A549 (cell line): ENCODE results near the gene DOCK6. TPM values are rescaled to one million over a fixed set of nuclear protein-coding genes. Genes with fewer than 3 reads are reported as not detected.

Experiments
- ATAC-seq, 2 experiments: fragments of 200-7000 bp in 1 of 2; fragments of >200 bp in 1 of 2; cut with Nextera tagmentation in 1 of 2; cut with Tn5 transposase in 1 of 2; 3 replicates each; pipeline versions ENCODE4 v1.8.0 to v1.9.1; 2018 to 2020; ENCODE audit warnings: mild to moderate bottlenecking in 1 of 2, moderate library complexity in 1 of 2
- CTCF ChIA-PET: fragments of 300-600 bp; sonication (Branson Sonifier 250); formaldehyde crosslinking; extraction: SDS; loops from one replicate; lab custom pipeline; 2021; ENCODE audit warnings: antibody characterized with exemption, inconsistent platforms; lab: Yijun Ruan, JAX
- POLR2A ChIA-PET: fragments of 350-600 bp; formaldehyde crosslinking; extraction: SDS; loops from one replicate; lab custom pipeline; 2021; ENCODE audit warnings: antibody characterized with exemption, inconsistent platforms; lab: Yijun Ruan, JAX
- DNase-seq, 2 experiments: peaks; one replicate each; pipeline versions ENCODE4 v3.0.0 to v3.0.0-alpha.2; 2011 to 2016; ENCODE audit warnings: low read depth in 1 of 2, low spot score in 1 of 2
- FAIRE-seq: peaks from 2 replicates; lab custom pipeline; 2011; peaks lifted over from hg19 to GRCh38; lab: Jason Lieb, UNC
- H3K27ac ChIP-seq, 2 experiments: fragments of >200 bp; sonication (Bioruptor Twin); formaldehyde crosslinking; 3 replicates each; pipeline ENCODE4 v1.5.1; 2016 to 2017
- H3K4me1 ChIP-seq: fragments of >200 bp; sonication (Bioruptor Twin); formaldehyde crosslinking; 3 replicates; pipeline ENCODE4 v1.6.1; 2016
- H3K4me2 ChIP-seq: fragments of >200 bp; sonication (Bioruptor Twin); formaldehyde crosslinking; 3 replicates; pipeline ENCODE4 v1.6.1; 2016
- H3K4me3 ChIP-seq: fragments of >200 bp; sonication (Bioruptor Twin); formaldehyde crosslinking; 3 replicates; pipeline ENCODE4 v1.5.1; 2016
- H3K9me3 ChIP-seq: fragments of >200 bp; sonication (Bioruptor Twin); formaldehyde crosslinking; 3 replicates; pipeline ENCODE4 v1.6.1; 2016
- CBX8 ChIP-seq: fragments of 200-600 bp; sonication (generic); IDR thresholded peaks from 2 replicates; pipeline ENCODE4 v1.6.1; 2016
- CEBPB ChIP-seq, 2 experiments: fragments of >200 bp in 1 of 2; sonication (Bioruptor Twin) in 1 of 2; formaldehyde crosslinking in 1 of 2; IDR thresholded peaks; 2 replicates each; pipeline ENCODE4 v1.6.1; 2012 to 2016
- CHD2 ChIP-seq: fragments of 150-350 bp; IDR thresholded peaks from 2 replicates; pipeline ENCODE4 v1.6.1; 2014; ENCODE audit warnings: low read length; ENCODE audit not compliant: partially characterized antibody
- CTCF ChIP-seq: fragments of >200 bp; sonication (Bioruptor Twin); formaldehyde crosslinking; IDR thresholded peaks from 3 replicates; pipeline ENCODE4 v1.5.1; 2016
- E2F6 ChIP-seq: IDR thresholded peaks from 2 replicates; pipeline ENCODE4 v1.6.1; 2012; ENCODE audit warnings: low read depth, borderline replicate concordance
- EP300 ChIP-seq, 2 experiments: fragments of >200 bp; sonication (Bioruptor Twin); formaldehyde crosslinking; IDR thresholded peaks; 2 replicates in 1 of 2; 3 replicates in 1 of 2; pipeline ENCODE4 v1.6.1; 2016 to 2017
- ESRRA ChIP-seq: fragments of 150-350 bp; IDR thresholded peaks from 2 replicates; pipeline ENCODE4 v1.6.1; 2014; ENCODE audit warnings: mild to moderate bottlenecking, low read length, borderline replicate concordance
- FOSL2 ChIP-seq, 2 experiments: fragments of 450-650 bp in 1 of 2; fragments of >200 bp in 1 of 2; sonication (Bioruptor Twin) in 1 of 2; formaldehyde crosslinking; IDR thresholded peaks; 2 replicates each; pipeline versions ENCODE4 v1.5.0 to v1.6.1; 2016 to 2020; ENCODE audit warnings: mild to moderate bottlenecking in 1 of 2, moderate library complexity in 1 of 2
- HOXB5 ChIP-seq: fragments of 250-450 bp; sonication (Bioruptor Pico); IDR thresholded peaks from 2 replicates; pipeline ENCODE4 v1.5.0; 2020; ENCODE audit warnings: mild to moderate bottlenecking, moderate library complexity
- JUN ChIP-seq, 2 experiments: fragments of >200 bp; sonication (Bioruptor Twin); formaldehyde crosslinking; IDR thresholded peaks; 2 replicates in 1 of 2; 3 replicates in 1 of 2; pipeline ENCODE4 v1.6.1; 2016 to 2017
- JUNB ChIP-seq: fragments of >200 bp; sonication (Bioruptor Twin); formaldehyde crosslinking; IDR thresholded peaks from 2 replicates; pipeline ENCODE4 v1.6.1; 2016
- MAFK ChIP-seq: fragments of 450-650 bp; IDR thresholded peaks from 2 replicates; pipeline ENCODE4 v1.6.1; 2014; ENCODE audit not compliant: partially characterized antibody
- NPAS2 ChIP-seq: fragments of 250-450 bp; sonication (Bioruptor Pico); IDR thresholded peaks from 2 replicates; pipeline ENCODE4 v1.8.0; 2022; ENCODE audit warnings: mild to moderate bottlenecking, moderate library complexity, borderline replicate concordance
- REST ChIP-seq: fragments of 200-600 bp; sonication (generic); IDR thresholded peaks from 2 replicates; pipeline ENCODE4 v1.6.1; 2016; ENCODE audit warnings: antibody characterized with exemption, mild to moderate bottlenecking, moderate library complexity
- RNF2 ChIP-seq: fragments of 200-600 bp; sonication (generic); IDR thresholded peaks from 2 replicates; pipeline ENCODE4 v1.6.1; 2016; ENCODE audit warnings: low read depth, mild to moderate bottlenecking, antibody characterized with exemption, moderate library complexity, borderline replicate concordance
- TFCP2L1 ChIP-seq: fragments of 250-450 bp; sonication (Bioruptor Pico); IDR thresholded peaks from 2 replicates; pipeline ENCODE4 v1.5.0; 2021; ENCODE audit warnings: mild to moderate bottlenecking
- TP53 ChIP-seq: fragments of 250-450 bp; sonication (Bioruptor Pico); IDR thresholded peaks from 2 replicates; pipeline ENCODE4 v1.5.0; 2021; ENCODE audit warnings: mild to moderate bottlenecking, moderate library complexity
- ZFP36 ChIP-seq: fragments of 450-650 bp; IDR thresholded peaks from 2 replicates; pipeline ENCODE4 v1.6.1; 2014; ENCODE audit warnings: borderline replicate concordance; ENCODE audit not compliant: partially characterized antibody
- WGBS: methylation state at CpG from one replicate; pipeline ENCODE4 v1.1.6; 2017; ENCODE audit errors: missing lambda C conversion rate; 5-methylcytosine and 5-hydroxymethylcytosine counted together
- polyA plus RNA-seq, 4 experiments: library from polyadenylated mRNA; depleted of rRNA in 3 of 4; stranded (reverse); fragments of >200 nt; fragmentation: RNase III in 1 of 4; extraction: RNeasy Plus Mini Kit Qiagen cat#74134 plus additional on column Dnase treatment in 1 of 4; gene quantifications; 2 replicates in 3 of 4; 3 replicates in 1 of 4; pipeline ENCODE4 v1.2.3, GENCODE V29; 2011 to 2017

DOCK6 gene
- polyA plus RNA-seq, 2 of the 4 experiments (the other 2 are of a cell fraction), result 7.6 to 8.0 TPM

GRCh38 chr19:11261431-11261970, 823 bp downstream of the DOCK6 start:
- TF ChIP-seq EP300 (IDR thresholded peaks at IDR 0.05) (no peak), NPAS2 (CRISPR knock-in tag) (no peak), ZFP36 (no peak), ESRRA (no peak), CEBPB (IDR thresholded peaks at IDR 0.05) (no peak), CTCF (no peak), JUNB (no peak), FOSL2 (IDR thresholded peaks at IDR 0.05) (no peak), FOSL2 (CRISPR knock-in tag; IDR thresholded peaks at IDR 0.05) (no peak), JUN (IDR thresholded peaks at IDR 0.05) (no peak), CBX8 (no peak), TP53 (no peak), TFCP2L1 (CRISPR knock-in tag) (no peak), E2F6 (no peak), RNF2 (no peak)
- peak overlapping the region; percentile 94 to 97 for H3K27ac ChIP-seq
- CTCF ChIA-PET, result no interaction called here

GRCh38 chr19:11260996-11261395, 1.3 kb downstream of the DOCK6 start:
- CTCF ChIA-PET, result no interaction called here

More at GRCh38 chr19:11261431-11261970, 823 bp downstream of the DOCK6 start:
- DNase-seq, result no peak
- H3K4me2 ChIP-seq, result peak overlapping the region; percentile 91
- POLR2A ChIA-PET, result no interaction called here
- no peaks in the 10 kb centered on the region for H3K9me3 ChIP-seq
- ATAC-seq, result no peak
- H3K4me1 ChIP-seq, result peaks cover 31% of the 10 kb centered on the region
- H3K4me3 ChIP-seq, result peak overlapping the region; percentile 97
- no peak for FAIRE-seq
- 85% methylated on average over 4 of the region's 18 CpGs for WGBS

GRCh38 chr19:11257846-11258380, 4.4 kb downstream of the DOCK6 start:
- FAIRE-seq (no peak), DNase-seq (no peak), ATAC-seq (no peak)
- 96% methylated on average over 3 of the region's 3 CpGs for WGBS
- TF ChIP-seq FOSL2 (IDR thresholded peaks at IDR 0.05), result no peak
- no peak for TF ChIP-seq FOSL2 (CRISPR knock-in tag; IDR thresholded peaks at IDR 0.05)
- TF ChIP-seq NPAS2 (CRISPR knock-in tag), result no peak
- no peak for TF ChIP-seq CHD2
- TF ChIP-seq REST, result no peak
- peak; percentile 82 for TF ChIP-seq MAFK
- H3K4me3 ChIP-seq, result no peak overlapping the region
- H3K27ac ChIP-seq, result no peak overlapping the region
- H3K4me1 ChIP-seq, result peaks cover 7% of the 10 kb centered on the region; the same call in 2 of the 3 replicates
- ChIA-PET CTCF (interaction anchor here (0.7 to 0.9 kb wide), 3 partner anchors 11 to 1467 kb away, joined by 3 to 4 read pairs (median 3); no protein-coding TSS in a partner anchor), POLR2A (no interaction called here)
- no peaks in the 10 kb centered on the region for H3K9me3 ChIP-seq
- H3K4me2 ChIP-seq, result no peak overlapping the region

More at GRCh38 chr19:11260996-11261395, 1.3 kb downstream of the DOCK6 start:
- no peak for DNase-seq
- no peak overlapping the region for H3K4me3 ChIP-seq
- POLR2A ChIA-PET, result no interaction called here
- 74% methylated on average over 5 of the region's 5 CpGs for WGBS
- no peak for ATAC-seq
- TF ChIP-seq JUNB, result no peak
- TF ChIP-seq HOXB5, result no peak
- TF ChIP-seq RNF2, result no peak
- TF ChIP-seq, all 56 proteins: peak for 0
- no peak for FAIRE-seq
- Histone ChIP-seq H3K4me1 (peaks cover 26% of the 10 kb centered on the region), H3K4me2 (peak overlapping the region; percentile 91; the same call in 2 of the 3 replicates), H3K9me3 (no peaks in the 10 kb centered on the region), H3K27ac (no peak overlapping the region)
